Smooth muscle cell (in vitro differentiated cells): ENCODE measurements around the gene CEBPG. TPM values are rescaled to one million over a fixed set of nuclear protein-coding genes. Genes with fewer than 3 reads are reported as not detected.
A peak's percentile ranks its signal among the peaks of the same experiment; 100 is the strongest.

Experiments
- DNase-seq: peaks from one replicate; lab custom pipeline; 2025; ENCODE audit not compliant: unreplicated experiment; lab: John Stamatoyannopoulos, UW
- H2AFZ ChIP-seq: fragments of 200-600 bp; sonication (generic); 2 replicates; pipeline ENCODE4 v1.6.0; 2016; ENCODE audit warnings: antibody characterized with exemption, low read depth, mild to moderate bottlenecking
- H3F3A ChIP-seq: fragments of 200-600 bp; sonication (generic); 2 replicates; pipeline ENCODE4 v1.6.0; 2017; ENCODE audit warnings: antibody characterized with exemption, low read depth
- H3K27ac ChIP-seq: fragments of 200-600 bp; sonication (generic); 2 replicates; pipeline ENCODE4 v1.5.1; 2016; ENCODE audit warnings: low read depth, mild to moderate bottlenecking
- H3K27me3 ChIP-seq: fragments of 200-600 bp; sonication (generic); 2 replicates; pipeline ENCODE4 v1.6.1; 2016; ENCODE audit warnings: low read depth, mild to moderate bottlenecking
- H3K36me3 ChIP-seq: fragments of 200-600 bp; sonication (generic); 2 replicates; pipeline ENCODE4 v1.5.1; 2016; ENCODE audit warnings: low read depth
- H3K4me1 ChIP-seq: fragments of 200-600 bp; sonication (generic); 2 replicates; pipeline ENCODE4 v1.5.1; 2016; ENCODE audit warnings: low read depth
- H3K4me2 ChIP-seq: fragments of 200-600 bp; sonication (generic); 2 replicates; pipeline ENCODE4 v1.6.0; 2016; ENCODE audit warnings: mild to moderate bottlenecking
- H3K4me3 ChIP-seq: fragments of 200-600 bp; sonication (generic); 2 replicates; pipeline ENCODE4 v1.5.1; 2016; ENCODE audit warnings: mild to moderate bottlenecking
- H3K79me2 ChIP-seq: fragments of 200-600 bp; sonication (generic); 2 replicates; pipeline ENCODE4 v1.6.0; 2016; ENCODE audit warnings: low read depth, mild to moderate bottlenecking
- H3K9ac ChIP-seq: fragments of 200-600 bp; sonication (generic); 2 replicates; pipeline ENCODE4 v1.6.0; 2016; ENCODE audit warnings: low read depth
- H3K9me3 ChIP-seq: fragments of 200-600 bp; sonication (generic); replicated peaks from 2 replicates; pipeline ENCODE4 v1.5.1; 2016; ENCODE audit warnings: low read depth
- H4K20me1 ChIP-seq: fragments of 200-600 bp; sonication (generic); 2 replicates; pipeline ENCODE4 v1.6.0; 2016; ENCODE audit warnings: low read depth
- CTCF ChIP-seq: fragments of 200-600 bp; sonication (generic); IDR thresholded peaks from 2 replicates; pipeline ENCODE4 v1.5.1; 2017; ENCODE audit warnings: borderline replicate concordance, mild to moderate bottlenecking, antibody characterized with exemption; ENCODE audit not compliant: insufficient read depth, poor library complexity, severe bottlenecking
- WGBS: methylation state at CpG from one replicate; pipeline ENCODE4 v1.1.7; 2016; ENCODE audit warnings: low lambda C conversion rate; 5-methylcytosine and 5-hydroxymethylcytosine counted together
- polyA plus RNA-seq: library from polyadenylated mRNA; unstranded; fragments of >200 nt; fragmentation: Nextera tagmentation; extraction: Ambion mirVana; gene quantifications from 2 replicates; pipeline ENCODE4 v1.2.1, GENCODE V29; 2016
- total RNA-seq: library from RNA; depleted of rRNA; stranded (reverse); fragments of >200 nt; gene quantifications from 2 replicates; pipeline ENCODE4 v1.2.3, GENCODE V29; 2014

Gene CEBPG
- total RNA-seq (27.8 and 29.9 TPM in 2 replicates), polyA plus RNA-seq (15.3 and 17.1 TPM in 2 replicates)

GRCh38 chr19:33373453-33374235 lies at the start of gene CEBPG:
CEBPG (plus strand) TSS chr19:33373709; CDS start chr19:33379240, 5,531 bp downstream.
- peak within 1 kb of the TSS; percentile 85 for H3K4me2 ChIP-seq
- no peaks in the 10 kb centered on the region for H3K36me3 ChIP-seq
- H3K4me1 ChIP-seq, result peaks cover 15% of the 10 kb centered on the region
- H3K9me3 ChIP-seq, result no peaks in the 10 kb centered on the region
- no peaks in the 10 kb centered on the region for H3F3A ChIP-seq
- H4K20me1 ChIP-seq, result peaks cover 45% of the 10 kb centered on the region
- H3K27me3 ChIP-seq, result no peaks in the 10 kb centered on the region
- H3K79me2 ChIP-seq, result peaks cover 46% of the 10 kb centered on the region
- H3K9ac ChIP-seq, result peak within 1 kb of the TSS; percentile 99
- DNase-seq, result peak; percentile 88
- WGBS, result 1% methylated on average over 76 of the region's 118 CpGs
- peak within 1 kb of the TSS; percentile 69 for H3K4me3 ChIP-seq
- H2AFZ ChIP-seq, result peak within 1 kb of the TSS; percentile 88
- no peak for TF ChIP-seq CTCF
- peak within 1 kb of the TSS; percentile 98 for H3K27ac ChIP-seq

- Histone ChIP-seq H3K27ac (no peak overlapping the region), H2AFZ (no peak overlapping the region), H3K4me3 (no peak overlapping the region), H3K4me2 (no peak overlapping the region), H3K9ac (no peak overlapping the region), H4K20me1 (no peaks in the 10 kb centered on the region), H3F3A (no peaks in the 10 kb centered on the region), H3K27me3 (no peaks in the 10 kb centered on the region), H3K9me3 (peaks cover 4% of the 10 kb centered on the region), H3K79me2 (no peaks in the 10 kb centered on the region), H3K4me1 (no peaks in the 10 kb centered on the region), H3K36me3 (no peaks in the 10 kb centered on the region)
- no peak for DNase-seq
- TF ChIP-seq CTCF, result no peak
- WGBS, result 77% methylated on average over 3 of the region's 3 CpGs
These were observed 48.9 kb upstream of the CEBPG start for GRCh38 chr19:33324628-33325027.

- H3K36me3 ChIP-seq, result no peaks in the 10 kb centered on the region
- DNase-seq, result no peak
- no peak overlapping the region for H3K27ac ChIP-seq
- H3K9ac ChIP-seq, result no peak overlapping the region
- H3K4me2 ChIP-seq, result no peak overlapping the region
- TF ChIP-seq CTCF, result no peak
- WGBS, result 94% methylated on average over 5 of the region's 5 CpGs
- H3K4me3 ChIP-seq, result no peak overlapping the region
- no peaks in the 10 kb centered on the region for H3K27me3 ChIP-seq
- no peaks in the 10 kb centered on the region for H4K20me1 ChIP-seq
- no peaks in the 10 kb centered on the region for H3F3A ChIP-seq
- H3K9me3 ChIP-seq, result peaks cover 4% of the 10 kb centered on the region
- no peak overlapping the region for H2AFZ ChIP-seq
- H3K4me1 ChIP-seq, result no peaks in the 10 kb centered on the region
- no peaks in the 10 kb centered on the region for H3K79me2 ChIP-seq
These were observed 47.6 kb upstream of the CEBPG start for GRCh38 chr19:33325920-33326319.

GRCh38 chr19:33329060-33329459 lies 44.4 kb upstream of the CEBPG start:
- H3K4me1 ChIP-seq, result no peaks in the 10 kb centered on the region
- H3K9me3 ChIP-seq, result peaks cover 4% of the 10 kb centered on the region
- H3K27me3 ChIP-seq, result no peaks in the 10 kb centered on the region
- no peak for TF ChIP-seq CTCF
- DNase-seq, result no peak
- no peaks in the 10 kb centered on the region for H3K36me3 ChIP-seq
- no peaks in the 10 kb centered on the region for H3K79me2 ChIP-seq
- no peak overlapping the region for H3K4me3 ChIP-seq
- no peak overlapping the region for H2AFZ ChIP-seq
- no peak overlapping the region for H3K4me2 ChIP-seq
- no peak overlapping the region for H3K9ac ChIP-seq
- no peak overlapping the region for H3K27ac ChIP-seq
- H4K20me1 ChIP-seq, result no peaks in the 10 kb centered on the region
- WGBS, result 85% methylated on average over 8 of the region's 8 CpGs
- H3F3A ChIP-seq, result no peaks in the 10 kb centered on the region
